Natural killer cell treated with Interleukin-12 subunit alpha and Interleukin-12 subunit beta and Interleukin-15 and Interleukin-18, amount 100 ng/mL, for 72 hours (primary cell): ENCODE measurements around the gene SCN1B. TPM values are rescaled to one million over a fixed set of nuclear protein-coding genes. Genes with fewer than 3 reads are reported as not detected.
"Not testable (repeated sequence)": the region's sequence is repeated elsewhere in the genome, so short reads cannot be mapped to it uniquely, and the experiment has no call there.

Experiments used
- ATAC-seq, 2 donors: fragments of 150-1000 bp; cut with Tn5 transposase in 1 of 2; sonication (Bioruptor Pico), chemical (Tn5 transposase) in 1 of 2; 2 replicates each; pipeline ENCODE4 v1.10.0; 2021
- DNase-seq: peaks from one replicate; pipeline ENCODE4 v3.0.0; 2022; ENCODE audit warnings: low spot score
- H3K27ac Mint-ChIP-seq, 2 donors: 1 replicate in 1 of 2; 2 replicates in 1 of 2; pipeline ENCODE4 v1.8.0; 2022; ENCODE audit warnings: mixed read lengths in 2 of 2, mild to moderate bottlenecking in 1 of 2, moderate library complexity in 1 of 2
- H3K27me3 Mint-ChIP-seq, 2 donors: 1 replicate in 1 of 2; 2 replicates in 1 of 2; pipeline ENCODE4 v1.8.0; 2022; ENCODE audit warnings: mixed read lengths in 2 of 2
- H3K36me3 Mint-ChIP-seq: one replicate; pipeline ENCODE4 v1.8.0; 2022; ENCODE audit warnings: mixed read lengths
- H3K4me1 Mint-ChIP-seq, 2 donors: 1 replicate in 1 of 2; 2 replicates in 1 of 2; pipeline ENCODE4 v1.8.0; 2022; ENCODE audit warnings: low read depth in 2 of 2, mixed read lengths in 2 of 2, mild to moderate bottlenecking in 1 of 2
- H3K4me3 Mint-ChIP-seq: one replicate; pipeline ENCODE4 v1.8.0; 2022; ENCODE audit warnings: mixed read lengths
- H3K9me3 Mint-ChIP-seq: 2 replicates; pipeline ENCODE4 v1.8.0; 2022; ENCODE audit warnings: mixed read lengths
- total RNA-seq, 2 donors: library from RNA; stranded (reverse); gene quantifications; one replicate each; pipeline ENCODE4 v1.2.3, GENCODE V29; 2022

Gene SCN1B
- total RNA-seq, 2 donors from 2014 or later, result 0.52 to 0.95 TPM

- Mint-ChIP-seq H3K27ac (peak overlapping the region in 1 of 2 donors; percentile 46), H3K36me3 (peaks cover 6% of the 10 kb centered on the region), H3K27me3 (no peaks in the 10 kb centered on the region), H3K9me3 (no peaks in the 10 kb centered on the region), H3K4me3 (no peak overlapping the region), H3K4me1 (peaks cover 39 to 40% of the 10 kb centered on the region in 2 donors)
- ATAC-seq (no peak), DNase-seq (no peak)
Measured at GRCh38 chr19:35006999-35007365, 23.3 kb upstream of the SCN1B start.

DNA sequence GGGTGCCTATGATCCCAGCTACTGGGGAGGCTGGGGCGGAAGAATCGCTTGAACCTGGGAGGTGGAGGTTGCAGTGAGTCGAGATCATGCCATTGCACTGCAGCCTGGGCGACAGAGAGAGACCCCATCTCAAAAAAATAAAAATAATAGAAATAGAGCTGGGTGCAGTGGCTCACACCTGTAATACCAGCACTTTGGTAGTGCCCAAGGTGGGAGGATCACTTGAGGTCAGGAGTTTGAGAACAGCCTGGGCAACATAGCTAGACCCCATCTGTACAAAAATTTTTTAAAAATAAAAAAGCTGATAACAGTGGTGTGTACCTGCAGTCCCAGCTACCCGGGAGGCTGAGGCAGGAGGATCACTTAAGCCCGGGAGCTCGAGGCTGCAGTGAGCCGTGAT lies 22.8 kb upstream of the SCN1B start:
- H3K4me1 Mint-ChIP-seq, result peaks cover 39 to 40% of the 10 kb centered on the region in 2 donors
- H3K9me3 Mint-ChIP-seq, H3K27ac Mint-ChIP-seq, H3K36me3 Mint-ChIP-seq, DNase-seq, ATAC-seq, H3K4me3 Mint-ChIP-seq, H3K27me3 Mint-ChIP-seq: not testable (repeated sequence)

DNA sequence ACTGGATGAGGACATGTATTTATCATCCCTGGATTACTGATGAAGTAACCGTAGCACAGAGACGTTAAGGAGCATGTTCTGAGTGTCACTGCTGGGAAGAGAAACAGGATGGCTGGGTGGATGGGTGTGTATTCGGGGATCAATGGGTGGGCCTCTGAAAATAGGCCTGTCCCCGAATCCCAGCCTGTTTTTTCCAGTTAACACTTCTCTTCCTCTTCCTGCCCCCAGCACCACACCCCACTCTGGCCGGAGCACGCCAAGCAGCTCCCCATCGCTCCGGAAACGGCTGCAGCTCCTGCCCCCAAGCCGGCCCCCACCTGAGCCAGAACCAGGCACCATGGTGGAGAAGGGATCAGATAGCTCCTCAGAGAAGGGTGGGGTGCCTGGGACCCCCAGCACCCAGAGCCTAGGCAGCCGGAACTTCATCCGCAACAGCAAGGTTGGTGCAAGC lies 21.4 kb upstream of the SCN1B start:
- Mint-ChIP-seq H3K36me3 (peaks cover 6% of the 10 kb centered on the region), H3K9me3 (no peaks in the 10 kb centered on the region), H3K27me3 (no peaks in the 10 kb centered on the region), H3K4me1 (peaks cover 41% of the 10 kb centered on the region in 2 donors), H3K4me3 (no peak overlapping the region), H3K27ac (no peak overlapping the region)
- no peak for ATAC-seq
- no peak for DNase-seq

DNA sequence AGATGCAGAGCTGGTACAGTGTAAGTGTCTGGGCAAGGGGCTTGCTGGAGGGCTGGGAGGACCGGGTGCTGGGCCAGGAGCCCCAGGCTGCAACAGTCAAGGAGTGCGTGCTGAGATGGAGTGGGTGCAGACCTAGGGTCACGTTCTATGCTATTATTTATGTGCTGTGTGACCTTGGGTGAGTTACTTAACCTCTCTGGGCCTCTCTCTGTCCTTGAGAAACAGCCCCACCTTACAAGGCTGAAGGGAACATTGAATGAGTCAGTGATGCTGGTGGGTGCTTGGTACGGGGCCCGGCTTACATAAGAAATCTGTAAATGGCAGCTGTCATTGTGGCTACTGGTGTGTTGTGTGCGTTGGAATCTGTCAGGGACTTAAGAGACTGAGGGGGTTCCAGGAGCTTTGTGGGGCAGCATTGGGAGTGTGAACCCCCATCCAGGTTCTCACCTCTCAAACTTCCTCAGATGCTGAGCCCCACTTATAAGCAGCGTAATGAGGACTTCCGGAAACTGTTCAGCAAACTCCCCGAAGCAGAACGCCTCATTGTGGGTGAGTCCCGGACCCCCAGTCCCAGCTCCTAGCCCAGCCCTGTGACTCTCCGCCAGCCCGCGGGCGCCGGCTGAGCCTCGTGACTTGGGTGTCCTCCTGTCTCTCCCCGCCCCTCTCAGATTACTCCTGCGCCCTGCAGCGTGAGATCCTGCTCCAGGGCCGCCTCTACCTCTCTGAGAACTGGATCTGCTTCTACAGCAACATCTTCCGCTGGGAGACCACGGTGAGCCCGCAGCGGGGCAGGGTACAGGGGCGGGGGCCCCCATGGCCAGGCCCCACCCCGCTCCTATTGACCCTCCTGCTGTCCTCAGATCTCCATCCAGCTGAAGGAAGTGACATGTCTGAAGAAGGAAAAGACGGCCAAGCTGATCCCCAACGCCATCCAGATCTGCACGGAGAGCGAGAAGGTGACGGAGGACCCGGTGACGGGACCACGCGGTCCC lies 20.6 kb upstream of the SCN1B start:
- Mint-ChIP-seq H3K9me3 (no peaks in the 10 kb centered on the region), H3K27ac (peak overlapping the region in 1 of 2 donors; percentile 68), H3K4me3 (no peak overlapping the region), H3K27me3 (no peaks in the 10 kb centered on the region), H3K36me3 (peaks cover 6% of the 10 kb centered on the region), H3K4me1 (peaks cover 43 to 49% of the 10 kb centered on the region in 2 donors)
- DNase-seq, result no peak
- no peak for ATAC-seq

- Mint-ChIP-seq H3K27ac (peak overlapping the region; percentile 68 to 83), H3K36me3 (peaks cover 6% of the 10 kb centered on the region), H3K27me3 (no peaks in the 10 kb centered on the region), H3K4me1 (peaks cover 45 to 51% of the 10 kb centered on the region in 2 donors), H3K4me3 (peak overlapping the region; percentile 72), H3K9me3 (no peaks in the 10 kb centered on the region)
- ATAC-seq (peak; percentile 70 to 80), DNase-seq (no peak)
Measured at GRCh38 chr19:35011091-35011689, 19.1 kb upstream of the SCN1B start.

GRCh38 chr19:35011737-35012682 lies 18.3 kb upstream of the SCN1B start:
- Mint-ChIP-seq H3K36me3 (peaks cover 6% of the 10 kb centered on the region), H3K9me3 (no peaks in the 10 kb centered on the region), H3K4me3 (peak overlapping the region; percentile 72), H3K4me1 (peaks cover 45 to 46% of the 10 kb centered on the region in 2 donors), H3K27ac (peak overlapping the region; percentile 68 to 83), H3K27me3 (no peaks in the 10 kb centered on the region)
- DNase-seq, result no peak
- peak in 1 of 2 donors; percentile 42 for ATAC-seq

DNA sequence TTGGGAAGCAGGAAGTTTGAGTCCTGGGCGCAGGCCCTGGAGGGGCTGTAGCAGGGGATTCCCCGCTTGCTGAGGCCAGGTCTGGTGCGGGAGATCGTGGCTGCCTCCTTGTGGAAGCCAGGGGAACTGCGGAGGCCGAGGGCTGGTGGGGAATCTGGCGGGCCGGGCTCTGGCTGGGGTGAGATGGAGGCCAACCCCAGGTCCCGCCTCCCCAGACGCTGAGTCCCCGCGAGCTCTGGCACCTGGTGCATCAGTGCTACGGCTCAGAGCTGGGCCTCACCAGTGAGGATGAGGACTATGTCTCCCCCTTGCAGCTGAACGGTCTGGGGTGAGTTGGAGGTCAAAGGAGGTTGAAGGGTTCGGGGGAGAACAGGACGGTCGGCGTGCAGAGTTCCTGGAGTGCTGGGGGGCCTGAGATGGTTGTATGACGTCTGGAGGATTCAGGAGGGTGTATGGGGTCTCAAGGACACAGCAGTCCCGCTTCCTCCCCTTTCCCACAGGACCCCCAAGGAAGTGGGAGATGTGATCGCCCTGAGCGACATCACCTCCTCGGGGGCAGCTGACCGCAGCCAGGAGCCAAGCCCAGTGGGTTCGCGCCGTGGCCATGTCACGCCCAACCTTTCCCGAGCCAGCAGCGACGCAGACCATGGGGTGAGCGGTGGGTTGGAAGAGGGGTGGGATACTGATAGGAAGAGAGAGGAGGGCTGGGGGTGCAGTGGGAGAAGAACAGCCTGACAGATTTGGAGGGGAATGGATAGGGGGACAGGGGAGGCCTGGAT lies 17.0 kb upstream of the SCN1B start:
- H3K36me3 Mint-ChIP-seq, result peaks cover 12% of the 10 kb centered on the region

DNA sequence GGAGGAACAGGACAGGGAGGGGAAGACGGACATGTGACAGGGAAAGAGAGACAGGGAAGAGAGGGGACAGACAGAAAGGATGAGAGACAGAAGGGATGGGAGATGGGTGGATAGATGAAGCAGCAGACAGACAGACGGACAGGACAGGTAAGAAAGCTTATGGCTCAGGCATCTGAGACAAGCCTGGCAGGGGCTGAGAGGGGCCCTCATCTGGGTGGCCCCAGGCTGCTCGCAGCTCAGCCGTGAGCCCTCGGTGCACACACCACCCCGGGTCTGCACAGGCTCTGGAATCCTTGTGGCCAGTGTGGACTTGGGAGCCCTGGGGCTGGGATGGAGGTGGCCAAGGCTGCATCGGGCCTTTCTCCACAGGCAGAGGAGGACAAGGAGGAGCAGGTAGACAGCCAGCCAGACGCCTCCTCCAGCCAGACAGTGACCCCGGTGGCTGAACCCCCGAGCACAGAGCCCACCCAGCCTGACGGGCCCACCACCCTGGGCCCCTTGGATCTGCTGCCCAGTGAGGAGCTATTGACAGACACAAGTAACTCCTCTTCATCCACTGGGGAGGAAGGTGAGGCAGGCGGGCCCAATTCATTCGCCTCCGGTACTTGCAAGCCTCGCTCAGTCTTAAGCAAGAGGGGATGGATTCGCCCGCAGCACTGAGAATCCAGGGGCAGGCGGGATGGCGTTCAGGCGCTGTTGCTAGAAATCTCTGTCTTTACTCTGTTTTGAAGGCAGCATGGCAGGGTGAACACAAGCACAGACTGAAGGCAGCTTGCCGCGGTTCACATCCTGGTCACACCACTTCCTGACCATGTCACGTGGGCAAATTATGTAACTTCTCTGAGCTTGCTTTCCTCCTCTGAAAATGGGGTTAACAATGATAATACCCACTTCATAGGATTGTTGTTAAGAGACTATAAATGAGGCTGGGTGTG lies 16.2 kb upstream of the SCN1B start:
- Mint-ChIP-seq H3K9me3 (no peaks in the 10 kb centered on the region), H3K27ac (peak overlapping the region; percentile 68 to 83), H3K4me1 (peaks cover 50 to 51% of the 10 kb centered on the region in 2 donors), H3K27me3 (no peaks in the 10 kb centered on the region), H3K4me3 (peak overlapping the region; percentile 72), H3K36me3 (peaks cover 14% of the 10 kb centered on the region)
- DNase-seq (peak; percentile 72), ATAC-seq (peak; percentile 65 to 69)

More for the DNA sequence above, 17.0 kb upstream of the SCN1B start:
- no peaks in the 10 kb centered on the region for H3K9me3 Mint-ChIP-seq
- H3K4me3 Mint-ChIP-seq, result peak overlapping the region; percentile 72
- DNase-seq (peak; percentile 77), ATAC-seq (peak; percentile 70 to 80)
- no peaks in the 10 kb centered on the region for H3K27me3 Mint-ChIP-seq
- H3K4me1 Mint-ChIP-seq, result peaks cover 46 to 51% of the 10 kb centered on the region in 2 donors
- peak overlapping the region; percentile 68 to 83 for H3K27ac Mint-ChIP-seq

DNA sequence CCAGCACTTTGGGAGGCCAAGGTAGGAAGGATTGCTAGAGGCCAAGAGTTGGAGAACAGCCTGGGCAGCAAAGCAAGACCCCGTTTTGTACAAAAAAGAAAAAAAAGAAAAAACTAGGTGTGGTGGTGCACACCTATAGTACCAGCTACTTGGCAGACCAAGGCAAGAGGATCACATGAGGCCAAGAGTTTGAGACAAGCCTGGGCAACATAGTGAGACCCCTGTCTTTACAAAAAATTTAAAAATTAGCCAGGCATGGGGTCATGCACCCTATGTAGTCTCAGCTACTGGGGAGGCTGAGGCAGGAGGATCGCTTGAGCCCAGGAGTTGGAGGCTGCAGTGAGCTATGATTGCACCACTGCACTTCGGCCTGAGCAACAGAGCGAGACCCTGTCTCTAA lies 15.5 kb upstream of the SCN1B start:
- H3K4me1 Mint-ChIP-seq, result peaks cover 51 to 52% of the 10 kb centered on the region in 2 donors
- ATAC-seq, H3K9me3 Mint-ChIP-seq, H3K27me3 Mint-ChIP-seq, DNase-seq: not testable (repeated sequence)
- H3K27ac Mint-ChIP-seq, result peak overlapping the region; percentile 68 to 83
- peaks cover 18% of the 10 kb centered on the region for H3K36me3 Mint-ChIP-seq
- peak overlapping the region; percentile 66 for H3K4me3 Mint-ChIP-seq

DNA sequence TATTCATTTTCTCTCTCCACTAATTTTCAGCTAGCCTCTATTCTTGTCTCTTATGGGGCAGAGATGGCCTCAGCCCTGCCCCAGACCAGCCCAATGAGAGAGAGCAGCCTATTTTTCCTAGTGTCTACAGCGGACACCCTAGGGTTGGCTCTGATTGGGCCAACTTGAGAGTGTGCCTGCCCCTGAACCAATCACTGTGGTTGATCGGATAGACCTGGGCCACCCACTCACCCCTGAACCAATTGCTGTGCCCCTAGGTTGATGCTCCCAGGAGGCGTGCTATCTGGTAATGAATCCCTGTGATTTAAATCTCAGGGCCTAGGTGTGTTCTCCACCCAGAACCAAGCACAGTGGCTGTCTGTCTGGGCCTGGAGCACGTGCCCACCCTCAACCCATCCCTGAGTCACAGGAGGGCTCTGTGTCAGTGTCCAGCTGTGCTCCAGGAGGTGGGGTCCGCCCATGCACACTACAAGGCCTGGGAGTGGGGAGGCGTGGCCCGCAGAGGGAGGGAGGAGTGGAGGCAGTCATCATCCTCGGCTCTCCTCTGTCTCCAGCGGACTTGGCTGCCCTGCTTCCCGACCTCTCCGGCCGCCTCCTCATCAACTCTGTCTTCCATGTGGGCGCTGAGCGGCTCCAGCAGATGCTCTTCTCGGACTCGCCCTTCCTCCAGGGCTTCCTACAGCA lies 14.9 kb upstream of the SCN1B start:
- DNase-seq (no peak), ATAC-seq (no peak)
- Mint-ChIP-seq H3K4me3 (no peak overlapping the region), H3K9me3 (no peaks in the 10 kb centered on the region), H3K27ac (no peak overlapping the region), H3K4me1 (peaks cover 47 to 51% of the 10 kb centered on the region in 2 donors), H3K36me3 (peaks cover 16% of the 10 kb centered on the region), H3K27me3 (no peaks in the 10 kb centered on the region)

DNA sequence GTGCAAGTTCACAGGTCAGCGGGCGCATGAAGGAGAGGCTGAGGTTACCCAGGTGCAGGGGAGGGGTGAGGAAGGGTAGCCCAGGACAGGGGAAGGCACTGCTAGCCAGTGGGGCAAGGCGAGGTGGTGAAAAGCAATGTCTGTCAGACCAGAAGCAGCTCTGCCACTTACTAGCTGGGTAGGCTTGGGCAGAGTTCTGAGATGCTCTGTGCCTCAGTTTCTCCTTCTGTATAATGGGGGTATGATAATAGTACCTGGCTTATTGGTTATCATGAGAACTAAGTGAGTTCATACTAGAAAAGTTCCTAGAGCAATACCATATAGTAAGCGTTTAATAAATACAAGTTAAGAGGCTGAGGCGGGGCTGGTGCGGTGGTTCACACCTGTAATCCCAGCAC lies 14.3 kb upstream of the SCN1B start:
- Mint-ChIP-seq H3K9me3 (no peaks in the 10 kb centered on the region), H3K36me3 (peaks cover 13% of the 10 kb centered on the region), H3K27ac (no peak overlapping the region), H3K27me3 (no peaks in the 10 kb centered on the region), H3K4me3 (no peak overlapping the region), H3K4me1 (peaks cover 44 to 47% of the 10 kb centered on the region in 2 donors)
- DNase-seq (no peak), ATAC-seq (no peak)
